GM12878 (cell line): Measurements from ENCODE around the gene GJA1. TPM values are rescaled to one million over a fixed set of nuclear protein-coding genes. Genes with fewer than 3 reads are reported as not detected.

ENCODE experiments used
- ATF2 ChIP-seq: IDR thresholded peaks from 2 replicates; pipeline ENCODE4 v1.6.1; 2012; ENCODE audit warnings: low read length, inconsistent platforms
- E4F1 ChIP-seq: fragments of 450-650 bp; IDR thresholded peaks from 2 replicates; pipeline ENCODE4 v1.6.1; 2018; ENCODE audit warnings: borderline replicate concordance, mild to moderate bottlenecking; ENCODE audit not compliant: partially characterized antibody
- HDAC2 ChIP-seq: fragments of 200-600 bp; sonication (generic); IDR thresholded peaks from 2 replicates; pipeline ENCODE4 v1.6.1; 2017
- IKZF2 ChIP-seq, 2 experiments: fragments of 450-650 bp; IDR thresholded peaks; 2 replicates each; pipeline ENCODE4 v1.6.1; 2017; ENCODE audit warnings: mild to moderate bottlenecking in 2 of 2, moderate library complexity in 2 of 2
- MEF2A ChIP-seq: IDR thresholded peaks from 2 replicates; pipeline ENCODE4 v1.6.1; 2011; ENCODE audit warnings: low read depth, mild to moderate bottlenecking, low read length, moderate library complexity; ENCODE audit not compliant: insufficient read depth
- NFIC ChIP-seq: IDR thresholded peaks from 2 replicates; pipeline ENCODE4 v1.6.1; 2012; ENCODE audit warnings: low read depth, mild to moderate bottlenecking, inconsistent platforms, low read length, moderate library complexity
- REST ChIP-seq: IDR thresholded peaks from 2 replicates; pipeline ENCODE4 v1.6.1; 2012; ENCODE audit warnings: mild to moderate bottlenecking, low read depth, low read length
- RFX5 ChIP-seq: IDR thresholded peaks from 2 replicates; pipeline ENCODE4 v1.6.1; 2011; ENCODE audit warnings: low read depth, low read length, improper control_type of control experiment
- ZBTB33 ChIP-seq: fragments of 450-650 bp; IDR thresholded peaks from 2 replicates; pipeline ENCODE4 v1.6.1; 2017; ENCODE audit warnings: mild to moderate bottlenecking
- ZNF207 ChIP-seq: fragments of 450-650 bp; IDR thresholded peaks from 2 replicates; pipeline ENCODE4 v1.6.1; 2014; ENCODE audit warnings: antibody characterized with exemption, mild to moderate bottlenecking, borderline replicate concordance
- ZNF592 ChIP-seq: fragments of 450-650 bp; IDR thresholded peaks from 2 replicates; pipeline ENCODE4 v1.6.1; 2017; ENCODE audit warnings: mild to moderate bottlenecking, moderate library complexity
- ZSCAN29 ChIP-seq: fragments of 450-650 bp; IDR thresholded peaks from 2 replicates; pipeline ENCODE4 v1.6.1; 2017; ENCODE audit warnings: mild to moderate bottlenecking, moderate library complexity
- polyA plus RNA-seq, 11 experiments: library from polyadenylated mRNA; depleted of rRNA in 4 of 11; unstranded in 6 of 11; stranded (reverse) in 5 of 11; fragments of >200 nt; fragmentation: Nextera tagmentation in 4 of 11; fragmentation: Illumina TruSeq in 1 of 11; extraction: Ambion mirVana in 4 of 11; extraction: Trizol in 1 of 11; gene quantifications; 1 replicate in 1 of 11; 2 replicates in 10 of 11; pipeline versions ENCODE4 v1.2.1 to v1.2.3, GENCODE V29; 2011 to 2016; ENCODE audit warnings: inconsistent platforms in 2 of 11, missing spikeins in 2 of 11, low read depth in 1 of 11
- total RNA-seq, 4 experiments: library from RNA; depleted of rRNA in 3 of 4; stranded (reverse); fragments of >200 nt in 3 of 4; fragmentation: Illumina TruSeq in 1 of 4; extraction: Trizol in 1 of 4; gene quantifications; 2 replicates each; pipeline versions ENCODE4 v1.2.1 to v1.2.3, GENCODE V29; 2013 to 2021

Gene GJA1
- total and polyA plus RNA-seq, 10 of the 15 experiments (the other 5 are each of a cell fraction or from before 2014, with no cell fraction given), result 0.11 to 0.69 (median 0.11) TPM; not detected in 7

GRCh38 chr6:121460170-121460569 is 24.7 kb downstream of the GJA1 start (continued):
- peak; percentile 95 for TF ChIP-seq MEF2A
- TF ChIP-seq ZNF592, result no peak
- no peak for TF ChIP-seq ZBTB33
- TF ChIP-seq HDAC2, result no peak
- TF ChIP-seq REST, result no peak
- TF ChIP-seq ZSCAN29, result no peak
- TF ChIP-seq ATF2, result no peak; the same call in 1 of the 2 replicates
- TF ChIP-seq NFIC, result peak; percentile 45; the same call in 1 of the 2 replicates
- TF ChIP-seq E4F1, result no peak
- TF ChIP-seq RFX5, result no peak
- no peak for TF ChIP-seq IKZF2 (IDR thresholded peaks at IDR 0.05)
- no peak for TF ChIP-seq ZNF207
- TF ChIP-seq, all 136 proteins: peak for 6
